IMR-90 (cell line): ENCODE data around the gene GYS1. TPM values are rescaled to one million over a fixed set of nuclear protein-coding genes. Genes with fewer than 3 reads are reported as not detected.

Experiments used
- ATAC-seq: fragments of 200-7000 bp; cut with Tn5 transposase; 2 replicates; pipeline ENCODE4 v1.9.1; 2020; ENCODE audit warnings: low read depth, mild to moderate bottlenecking, moderate library complexity
- BruUV-seq: library from RNA; stranded (reverse); fragments of 400-500 nt; replicated peaks from 2 replicates; lab custom pipeline; 2021; lab: Mats Ljungman, UMichigan
- CTCF ChIA-PET: fragments of 300-600 bp; formaldehyde crosslinking; extraction: SDS; loops from one replicate; lab custom pipeline; 2021; ENCODE audit warnings: antibody characterized with exemption; lab: Yijun Ruan, JAX
- POLR2A ChIA-PET: fragments of 300-600 bp; sonication (Branson Sonifier 250); formaldehyde crosslinking; loops from one replicate; lab custom pipeline; 2022; ENCODE audit warnings: antibody characterized with exemption; ENCODE audit not compliant: unreplicated experiment; lab: Charles Lee
- DNase-seq: peaks from one replicate; pipeline ENCODE4 v3.0.0; 2013
- H2AFZ ChIP-seq: replicated peaks from 2 replicates; pipeline ENCODE3; 2013; ENCODE audit warnings: low read length, mild to moderate bottlenecking; ENCODE audit not compliant: poor library complexity
- H2AK5ac ChIP-seq: 2 replicates; pipeline ENCODE4 v1.6.1; 2013; ENCODE audit warnings: low read depth, low read length, inconsistent platforms
- H2AK9ac ChIP-seq: replicated peaks from 2 replicates; pipeline ENCODE3; 2013; ENCODE audit warnings: mild to moderate bottlenecking, low read depth, low read length, moderate library complexity; ENCODE audit not compliant: poor library complexity
- H2BK120ac ChIP-seq: 2 replicates; pipeline ENCODE4 v1.6.1; 2013; ENCODE audit warnings: low read depth, low read length, inconsistent platforms
- H2BK15ac ChIP-seq: 3 replicates; pipeline ENCODE4 v1.6.1; 2013; ENCODE audit warnings: low read depth, low read length, inconsistent platforms
- H2BK20ac ChIP-seq: 2 replicates; pipeline ENCODE4 v1.6.1; 2013; ENCODE audit warnings: low read depth, mild to moderate bottlenecking, inconsistent platforms, low read length, moderate library complexity
- H2BK5ac ChIP-seq: 2 replicates; pipeline ENCODE4 v1.6.1; 2013; ENCODE audit warnings: mild to moderate bottlenecking, low read depth, low read length, inconsistent platforms; ENCODE audit not compliant: poor library complexity, severe bottlenecking
- H3K14ac ChIP-seq: replicated peaks from 2 replicates; pipeline ENCODE4 v1.6.1; 2013; ENCODE audit warnings: low read depth, low read length, inconsistent platforms
- H3K18ac ChIP-seq: 2 replicates; pipeline ENCODE4 v1.6.1; 2013; ENCODE audit warnings: low read depth, low read length, control low read depth
- H3K23ac ChIP-seq: 2 replicates; pipeline ENCODE4 v1.6.1; 2013; ENCODE audit warnings: low read depth, low read length, inconsistent platforms
- H3K27ac ChIP-seq: 2 replicates; pipeline ENCODE4 v1.5.1; 2013; ENCODE audit warnings: mild to moderate bottlenecking, control low read depth, low read length; ENCODE audit not compliant: insufficient read depth
- H3K27me3 ChIP-seq: 2 replicates; pipeline ENCODE4 v1.6.1; 2013; ENCODE audit warnings: low read length; ENCODE audit not compliant: control insufficient read depth, insufficient read depth
- H3K36me3 ChIP-seq: 2 replicates; pipeline ENCODE4 v1.6.1; 2013; ENCODE audit warnings: low read length, mixed read lengths; ENCODE audit not compliant: control insufficient read depth, insufficient read depth
- H3K4ac ChIP-seq: 2 replicates; pipeline ENCODE4 v1.6.1; 2013; ENCODE audit warnings: low read depth, low read length, inconsistent platforms
- H3K4me1 ChIP-seq: 2 replicates; pipeline ENCODE4 v1.6.1; 2013; ENCODE audit warnings: low read length, mixed read lengths; ENCODE audit not compliant: control insufficient read depth, insufficient read depth
- H3K4me2 ChIP-seq: 2 replicates; pipeline ENCODE4 v1.6.1; 2013; ENCODE audit warnings: low read depth, mild to moderate bottlenecking, control low read depth, low read length, moderate library complexity
- H3K4me3 ChIP-seq: 2 replicates; pipeline ENCODE4 v1.5.1; 2013; ENCODE audit warnings: low read depth, mild to moderate bottlenecking, control low read depth, low read length, moderate library complexity; ENCODE audit not compliant: insufficient read depth
- H3K56ac ChIP-seq: 2 replicates; pipeline ENCODE4 v1.6.1; 2013; ENCODE audit warnings: low read length, inconsistent platforms; ENCODE audit not compliant: insufficient read depth; ENCODE audit errors: extremely low read depth
- H3K79me1 ChIP-seq, 2 experiments: 2 replicates each; pipeline ENCODE4 v1.6.1; 2013; ENCODE audit warnings: low read length in 2 of 2, inconsistent platforms in 1 of 2, low read depth in 1 of 2
- H3K9ac ChIP-seq: 2 replicates; pipeline ENCODE4 v1.6.1; 2013; ENCODE audit warnings: low read depth, low read length, control low read depth
- H3K9me1 ChIP-seq: 2 replicates; pipeline ENCODE4 v1.6.1; 2013; ENCODE audit warnings: low read length, inconsistent platforms; ENCODE audit not compliant: insufficient read depth
- H3K9me3 ChIP-seq: 2 replicates; pipeline ENCODE4 v1.6.1; 2013; ENCODE audit warnings: low read length; ENCODE audit not compliant: control insufficient read depth, insufficient read depth
- H4K20me1 ChIP-seq: 2 replicates; pipeline ENCODE4 v1.6.1; 2013; ENCODE audit warnings: low read length, inconsistent platforms; ENCODE audit not compliant: insufficient read depth
- H4K5ac ChIP-seq: 2 replicates; pipeline ENCODE4 v1.6.1; 2013; ENCODE audit warnings: mild to moderate bottlenecking, low read depth, low read length, control low read depth
- H4K8ac ChIP-seq, 2 experiments: 2 replicates each; pipeline ENCODE4 v1.6.1; 2013; ENCODE audit warnings: low read depth in 2 of 2, low read length in 2 of 2, control low read depth in 1 of 2, inconsistent platforms in 1 of 2
- H4K91ac ChIP-seq: 2 replicates; pipeline ENCODE4 v1.6.1; 2013; ENCODE audit warnings: low read depth, low read length, inconsistent platforms; ENCODE audit not compliant: insufficient read depth
- BHLHE40 ChIP-seq: fragments of 150-350 bp; IDR thresholded peaks from 2 replicates; pipeline ENCODE4 v1.6.1; 2016; ENCODE audit warnings: mild to moderate bottlenecking, low read depth, low read length
- CHD1 ChIP-seq: IDR thresholded peaks from 2 replicates; pipeline ENCODE4 v1.6.1; 2012; ENCODE audit warnings: low read depth, low read length, improper control_type of control experiment
- MAFK ChIP-seq: IDR thresholded peaks from 2 replicates; pipeline ENCODE4 v1.6.1; 2012; ENCODE audit warnings: low read depth, low read length, improper control_type of control experiment
- MAZ ChIP-seq: IDR thresholded peaks from 2 replicates; pipeline ENCODE4 v1.6.1; 2012; ENCODE audit warnings: low read depth, mild to moderate bottlenecking, low read length, improper control_type of control experiment, moderate library complexity, borderline replicate concordance
- MXI1 ChIP-seq: IDR thresholded peaks from 2 replicates; pipeline ENCODE4 v1.6.1; 2012; ENCODE audit warnings: low read depth, mild to moderate bottlenecking, low read length, moderate library complexity, borderline replicate concordance
- NFE2L2 ChIP-seq: fragments of 150-350 bp; IDR thresholded peaks from 2 replicates; pipeline ENCODE4 v1.6.1; 2016; ENCODE audit warnings: low read depth, mild to moderate bottlenecking, low read length
- POLR2A ChIP-seq: IDR thresholded peaks from 2 replicates; pipeline ENCODE4 v1.6.1; 2012; ENCODE audit warnings: mild to moderate bottlenecking, low read depth, low read length
- RAD21 ChIP-seq: IDR thresholded peaks from 2 replicates; pipeline ENCODE4 v1.6.1; 2012; ENCODE audit warnings: low read length, improper control_type of control experiment
- RCOR1 ChIP-seq: IDR thresholded peaks from 2 replicates; pipeline ENCODE4 v1.6.1; 2012; ENCODE audit warnings: mild to moderate bottlenecking, low read length, improper control_type of control experiment; ENCODE audit not compliant: insufficient replicate concordance
- RFX5 ChIP-seq: IDR thresholded peaks from 2 replicates; pipeline ENCODE4 v1.8.0; 2012; ENCODE audit warnings: low read depth, mild to moderate bottlenecking, low read length, moderate library complexity
- SMC3 ChIP-seq: fragments of 150-350 bp; IDR thresholded peaks from 2 replicates; pipeline ENCODE4 v1.6.1; 2016; ENCODE audit warnings: low read depth, mild to moderate bottlenecking, antibody characterized with exemption, low read length, moderate library complexity
- USF2 ChIP-seq: fragments of 150-350 bp; IDR thresholded peaks from 2 replicates; pipeline ENCODE4 v1.6.1; 2017; ENCODE audit warnings: mild to moderate bottlenecking, antibody characterized with exemption, low read length, low read depth
- WGBS, 2 experiments: methylation state at CpG; one replicate each; pipeline versions ENCODE4 v1.1.5 to v1.1.7; 2013; ENCODE audit warnings: missing lambda C conversion rate in 2 of 2; ENCODE audit not compliant: insufficient read length in 1 of 2; ENCODE audit errors: extremely low coverage in 2 of 2; 5-methylcytosine and 5-hydroxymethylcytosine counted together
- dilution Hi-C: fragments of 300-500 bp; cut with HindIII; formaldehyde crosslinking; loops from one replicate; pipeline ENCODE4 v1.14.3; 2018; ENCODE audit warnings: low sequenced_read_pairs; ENCODE audit not compliant: unreplicated experiment
- in situ Hi-C: fragments of 300-500 bp; cut with MboI; formaldehyde crosslinking; loops from 3 replicates; pipeline ENCODE4 v1.14.3; 2019; ENCODE audit warnings: low sequenced_read_pairs, inconsistent platforms, mixed read lengths
- intact Hi-C: fragments of 100-400 bp; cut with micrococcal nuclease; formaldehyde crosslinking; loops from 2 replicates; pipeline ENCODE4 v1.10.0; 2022
- polyA plus RNA-seq, 3 experiments: library from polyadenylated mRNA; depleted of rRNA; stranded (reverse); fragments of >200 nt; gene quantifications; 2 replicates each; pipeline ENCODE4 v1.2.3, GENCODE V29; 2012; ENCODE audit warnings: low replicate concordance in 1 of 3
- total RNA-seq: library from RNA; depleted of rRNA; stranded (reverse); fragments of >200 nt; gene quantifications from 2 replicates; pipeline ENCODE4 v1.2.3, GENCODE V29; 2012
- TF ChIP-seq, protein P1 (sequence below): fragments of 150-350 bp; IDR thresholded peaks from 2 replicates; pipeline ENCODE4 v1.6.1; 2016; ENCODE audit warnings: low read depth, mild to moderate bottlenecking, low read length, moderate library complexity, borderline replicate concordance
- TF ChIP-seq, protein P2 (sequence below): conservative IDR thresholded peaks from 2 replicates; pipeline ENCODE4 v1.5.1; 2012; ENCODE audit warnings: mild to moderate bottlenecking, low read depth, low read length, improper control_type of control experiment

Gene GYS1
- total and polyA plus RNA-seq, 2 of the 4 experiments (the other 2 are of a cell fraction) = 38.7 to 72.2 TPM

GRCh38 chr19:48999481-49000325 is 6.6 kb upstream of the GYS1 start:
- POLR2A ChIA-PET = no interaction called here
- intact Hi-C loops = loop anchor here (10.0 kb wide), 1 partner anchor 205 kb away; no protein-coding TSS in a partner anchor
- ATAC-seq = peak; percentile 96
- TF ChIP-seq RCOR1 (no peak), CHD1 (no peak), MAZ (no peak), MAFK (no peak), SMC3 (peak; percentile 69), MXI1 (no peak), POLR2A (no peak), NFE2L2 (no peak), RFX5 (no peak), BHLHE40 (no peak), USF2 (no peak), RAD21 (peak; percentile 77)
- TF ChIP-seq, protein P1, sequence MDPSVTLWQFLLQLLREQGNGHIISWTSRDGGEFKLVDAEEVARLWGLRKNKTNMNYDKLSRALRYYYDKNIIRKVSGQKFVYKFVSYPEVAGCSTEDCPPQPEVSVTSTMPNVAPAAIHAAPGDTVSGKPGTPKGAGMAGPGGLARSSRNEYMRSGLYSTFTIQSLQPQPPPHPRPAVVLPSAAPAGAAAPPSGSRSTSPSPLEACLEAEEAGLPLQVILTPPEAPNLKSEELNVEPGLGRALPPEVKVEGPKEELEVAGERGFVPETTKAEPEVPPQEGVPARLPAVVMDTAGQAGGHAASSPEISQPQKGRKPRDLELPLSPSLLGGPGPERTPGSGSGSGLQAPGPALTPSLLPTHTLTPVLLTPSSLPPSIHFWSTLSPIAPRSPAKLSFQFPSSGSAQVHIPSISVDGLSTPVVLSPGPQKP = no peak
- TF ChIP-seq, protein P2, sequence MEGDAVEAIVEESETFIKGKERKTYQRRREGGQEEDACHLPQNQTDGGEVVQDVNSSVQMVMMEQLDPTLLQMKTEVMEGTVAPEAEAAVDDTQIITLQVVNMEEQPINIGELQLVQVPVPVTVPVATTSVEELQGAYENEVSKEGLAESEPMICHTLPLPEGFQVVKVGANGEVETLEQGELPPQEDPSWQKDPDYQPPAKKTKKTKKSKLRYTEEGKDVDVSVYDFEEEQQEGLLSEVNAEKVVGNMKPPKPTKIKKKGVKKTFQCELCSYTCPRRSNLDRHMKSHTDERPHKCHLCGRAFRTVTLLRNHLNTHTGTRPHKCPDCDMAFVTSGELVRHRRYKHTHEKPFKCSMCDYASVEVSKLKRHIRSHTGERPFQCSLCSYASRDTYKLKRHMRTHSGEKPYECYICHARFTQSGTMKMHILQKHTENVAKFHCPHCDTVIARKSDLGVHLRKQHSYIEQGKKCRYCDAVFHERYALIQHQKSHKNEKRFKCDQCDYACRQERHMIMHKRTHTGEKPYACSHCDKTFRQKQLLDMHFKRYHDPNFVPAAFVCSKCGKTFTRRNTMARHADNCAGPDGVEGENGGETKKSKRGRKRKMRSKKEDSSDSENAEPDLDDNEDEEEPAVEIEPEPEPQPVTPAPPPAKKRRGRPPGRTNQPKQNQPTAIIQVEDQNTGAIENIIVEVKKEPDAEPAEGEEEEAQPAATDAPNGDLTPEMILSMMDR = peak; percentile 71

More at GRCh38 chr19:48999481-49000325, 6.6 kb upstream of the GYS1 start:
- Histone ChIP-seq H2AK5ac (0 out of 2 replicates have a peak overlapping the region, but pooled peaks have one; percentile 61), H4K20me1 (peaks cover 19% of the 10 kb centered on the region), H2BK5ac (no peak overlapping the region), H3K4me3 (no peak overlapping the region), H2BK20ac (no peak overlapping the region), H2BK120ac (no peak overlapping the region), H4K8ac (no peak overlapping the region), H3K4me1 (peaks cover 2% of the 10 kb centered on the region; the same call in 1 of the 2 replicates), H3K23ac (no peak overlapping the region), H2AK9ac (peak overlapping the region; percentile 35), H3K9me3 (no peaks in the 10 kb centered on the region), H4K5ac (no peak overlapping the region), H3K14ac (no peak overlapping the region), H3K27ac (no peak overlapping the region), H3K9ac (no peak overlapping the region), H3K18ac (no peak overlapping the region), H3K56ac (no peak overlapping the region), H2BK15ac (no peak overlapping the region), H3K4ac (no peak overlapping the region), H3K9me1 (no peaks in the 10 kb centered on the region), H3K4me2 (no peak overlapping the region), H3K36me3 (peaks cover 12% of the 10 kb centered on the region), H4K91ac (no peak overlapping the region), H3K79me1 (peaks cover 3 to 57% of the 10 kb centered on the region in 2 experiments; a peak in 3 of 4 replicates), H3K27me3 (no peaks in the 10 kb centered on the region), H2AFZ (peak overlapping the region; percentile 53)
- DNase-seq = peak; percentile 67
- CTCF ChIA-PET = interaction anchor here (0.5 to 1.9 kb wide), 8 partner anchors 8 to 98 kb away, joined by 3 to 7 read pairs (median 4); no protein-coding TSS in a partner anchor
- WGBS, 2 experiments = 58% methylated on average over 11 of the region's 16 CpGs; no CpG with 5 or more reads in 1 of the 2 experiments
- no TSS peak for BruUV-seq
- in situ Hi-C loops (no loop called here), dilution Hi-C loops (no loop called here)
